Measurements from ENCODE around the gene GPR183.

DNA sequence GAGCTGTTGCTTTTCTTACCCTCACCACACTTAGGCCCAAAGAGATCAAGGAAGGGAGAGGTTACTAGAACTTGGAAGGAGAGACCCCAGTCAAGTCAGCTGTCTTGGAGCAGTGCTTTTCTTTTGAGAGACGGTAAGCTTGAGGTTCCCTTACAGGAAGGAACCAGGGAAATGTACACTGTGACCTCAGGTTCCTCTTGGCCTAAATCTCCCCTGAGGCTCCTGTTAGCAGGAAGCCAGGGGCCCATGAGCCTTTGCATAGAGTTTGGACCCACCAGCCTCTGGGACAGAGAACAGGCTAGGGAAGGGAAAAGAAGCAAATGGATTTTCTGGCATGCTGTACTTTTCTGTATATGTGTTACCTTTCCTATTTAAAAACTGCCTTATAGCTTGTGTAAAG is 43.1 kb downstream of the GPR183 start:
- TF ChIP-seq, protein P1, sequence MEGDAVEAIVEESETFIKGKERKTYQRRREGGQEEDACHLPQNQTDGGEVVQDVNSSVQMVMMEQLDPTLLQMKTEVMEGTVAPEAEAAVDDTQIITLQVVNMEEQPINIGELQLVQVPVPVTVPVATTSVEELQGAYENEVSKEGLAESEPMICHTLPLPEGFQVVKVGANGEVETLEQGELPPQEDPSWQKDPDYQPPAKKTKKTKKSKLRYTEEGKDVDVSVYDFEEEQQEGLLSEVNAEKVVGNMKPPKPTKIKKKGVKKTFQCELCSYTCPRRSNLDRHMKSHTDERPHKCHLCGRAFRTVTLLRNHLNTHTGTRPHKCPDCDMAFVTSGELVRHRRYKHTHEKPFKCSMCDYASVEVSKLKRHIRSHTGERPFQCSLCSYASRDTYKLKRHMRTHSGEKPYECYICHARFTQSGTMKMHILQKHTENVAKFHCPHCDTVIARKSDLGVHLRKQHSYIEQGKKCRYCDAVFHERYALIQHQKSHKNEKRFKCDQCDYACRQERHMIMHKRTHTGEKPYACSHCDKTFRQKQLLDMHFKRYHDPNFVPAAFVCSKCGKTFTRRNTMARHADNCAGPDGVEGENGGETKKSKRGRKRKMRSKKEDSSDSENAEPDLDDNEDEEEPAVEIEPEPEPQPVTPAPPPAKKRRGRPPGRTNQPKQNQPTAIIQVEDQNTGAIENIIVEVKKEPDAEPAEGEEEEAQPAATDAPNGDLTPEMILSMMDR (IDR thresholded peaks at IDR 0.05): no peak
- no peak for TF ChIP-seq POLR2A (IDR thresholded peaks at IDR 0.05)
